DOHH2 (cell line): ENCODE measurements around the gene FRMD8.

ENCODE experiments used
- H3F3A ChIP-seq: fragments of 200-600 bp; sonication (generic), shearing (Covaris generic); 2 replicates; pipeline ENCODE4 v1.6.0; 2016; ENCODE audit warnings: antibody characterized with exemption, mild to moderate bottlenecking; ENCODE audit not compliant: control insufficient read depth, insufficient read depth
- H3K27ac ChIP-seq: fragments of 200-600 bp; sonication (generic); 2 replicates; pipeline ENCODE4 v1.5.1; 2014; ENCODE audit warnings: low read depth, mild to moderate bottlenecking, low read length, moderate library complexity
- H3K27me3 ChIP-seq: fragments of 200-600 bp; sonication (generic); 2 replicates; pipeline ENCODE4 v1.6.1; 2014; ENCODE audit warnings: mild to moderate bottlenecking, low read length, mixed read lengths; ENCODE audit not compliant: control insufficient read depth
- H3K36me3 ChIP-seq: fragments of 200-600 bp; sonication (generic); 2 replicates; pipeline ENCODE4 v1.6.1; 2014; ENCODE audit warnings: mild to moderate bottlenecking, low read length, moderate library complexity, mixed read lengths; ENCODE audit not compliant: control insufficient read depth
- H3K4me1 ChIP-seq: fragments of 200-600 bp; sonication (generic); 2 replicates; pipeline ENCODE4 v1.6.1; 2014; ENCODE audit warnings: mild to moderate bottlenecking, low read length, mixed read lengths; ENCODE audit not compliant: control insufficient read depth
- H3K4me2 ChIP-seq: fragments of 200-600 bp; sonication (generic); 2 replicates; pipeline ENCODE4 v1.6.0; 2014; ENCODE audit warnings: mild to moderate bottlenecking, low read length, moderate library complexity
- H3K4me3 ChIP-seq: fragments of 200-600 bp; sonication (generic); 2 replicates; pipeline ENCODE4 v1.5.1; 2014; ENCODE audit warnings: mild to moderate bottlenecking, low read length, mixed read lengths
- H3K79me2 ChIP-seq: fragments of 200-600 bp; sonication (generic); 2 replicates; pipeline ENCODE4 v1.6.1; 2014; ENCODE audit warnings: mild to moderate bottlenecking, low read length, mixed read lengths; ENCODE audit not compliant: control insufficient read depth
- H3K9me2 ChIP-seq: fragments of 200-600 bp; sonication (generic); replicated peaks from 2 replicates; pipeline ENCODE4 v1.6.1; 2014; ENCODE audit warnings: mild to moderate bottlenecking, low read length, mixed read lengths; ENCODE audit not compliant: control insufficient read depth
- H3K9me3 ChIP-seq: fragments of 200-600 bp; sonication (generic); 2 replicates; pipeline ENCODE4 v1.6.1; 2014; ENCODE audit warnings: antibody characterized with exemption, low read length, mixed read lengths; ENCODE audit not compliant: control insufficient read depth, insufficient read depth
- H4K20me1 ChIP-seq: fragments of 200-600 bp; sonication (generic); 2 replicates; pipeline ENCODE4 v1.6.0; 2014; ENCODE audit warnings: low read depth, mild to moderate bottlenecking, antibody characterized with exemption, low read length, moderate library complexity; ENCODE audit not compliant: control insufficient read depth, insufficient read depth
- EZH2phosphoT487 ChIP-seq: fragments of 200-600 bp; sonication (generic); IDR thresholded peaks from 2 replicates; pipeline ENCODE4 v1.6.1; 2017; ENCODE audit warnings: borderline replicate concordance, mild to moderate bottlenecking, antibody characterized with exemption, low read length, moderate library complexity, mixed read lengths
- TF ChIP-seq, protein P1 (sequence below): fragments of 200-600 bp; sonication (generic); IDR thresholded peaks from one replicate; pipeline ENCODE4 v1.5.1; 2014; ENCODE audit warnings: antibody characterized with exemption, mild to moderate bottlenecking, low read depth, low read length; ENCODE audit not compliant: poor library complexity, severe bottlenecking

FRMD8 gene

GRCh38 chr11:65415499-65416340, 29.3 kb downstream of the FRMD8 start:
- H3K9me2 ChIP-seq: no peaks in the 10 kb centered on the region
- H3K36me3 ChIP-seq: peaks cover 27% of the 10 kb centered on the region
- no peaks in the 10 kb centered on the region for H3K9me3 ChIP-seq
- H3K27me3 ChIP-seq: no peaks in the 10 kb centered on the region
- TF ChIP-seq, protein P1, sequence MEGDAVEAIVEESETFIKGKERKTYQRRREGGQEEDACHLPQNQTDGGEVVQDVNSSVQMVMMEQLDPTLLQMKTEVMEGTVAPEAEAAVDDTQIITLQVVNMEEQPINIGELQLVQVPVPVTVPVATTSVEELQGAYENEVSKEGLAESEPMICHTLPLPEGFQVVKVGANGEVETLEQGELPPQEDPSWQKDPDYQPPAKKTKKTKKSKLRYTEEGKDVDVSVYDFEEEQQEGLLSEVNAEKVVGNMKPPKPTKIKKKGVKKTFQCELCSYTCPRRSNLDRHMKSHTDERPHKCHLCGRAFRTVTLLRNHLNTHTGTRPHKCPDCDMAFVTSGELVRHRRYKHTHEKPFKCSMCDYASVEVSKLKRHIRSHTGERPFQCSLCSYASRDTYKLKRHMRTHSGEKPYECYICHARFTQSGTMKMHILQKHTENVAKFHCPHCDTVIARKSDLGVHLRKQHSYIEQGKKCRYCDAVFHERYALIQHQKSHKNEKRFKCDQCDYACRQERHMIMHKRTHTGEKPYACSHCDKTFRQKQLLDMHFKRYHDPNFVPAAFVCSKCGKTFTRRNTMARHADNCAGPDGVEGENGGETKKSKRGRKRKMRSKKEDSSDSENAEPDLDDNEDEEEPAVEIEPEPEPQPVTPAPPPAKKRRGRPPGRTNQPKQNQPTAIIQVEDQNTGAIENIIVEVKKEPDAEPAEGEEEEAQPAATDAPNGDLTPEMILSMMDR: no peak
- TF ChIP-seq EZH2phosphoT487: no peak
- peak overlapping the region; percentile 75 for H3K4me3 ChIP-seq
- H3K79me2 ChIP-seq: peaks cover 30% of the 10 kb centered on the region
- H3K27ac ChIP-seq: no peak overlapping the region
- peaks cover 32% of the 10 kb centered on the region for H3F3A ChIP-seq
- H3K4me2 ChIP-seq: peak overlapping the region; percentile 88
- peaks cover 62% of the 10 kb centered on the region for H3K4me1 ChIP-seq
- H4K20me1 ChIP-seq: no peaks in the 10 kb centered on the region

DNA sequence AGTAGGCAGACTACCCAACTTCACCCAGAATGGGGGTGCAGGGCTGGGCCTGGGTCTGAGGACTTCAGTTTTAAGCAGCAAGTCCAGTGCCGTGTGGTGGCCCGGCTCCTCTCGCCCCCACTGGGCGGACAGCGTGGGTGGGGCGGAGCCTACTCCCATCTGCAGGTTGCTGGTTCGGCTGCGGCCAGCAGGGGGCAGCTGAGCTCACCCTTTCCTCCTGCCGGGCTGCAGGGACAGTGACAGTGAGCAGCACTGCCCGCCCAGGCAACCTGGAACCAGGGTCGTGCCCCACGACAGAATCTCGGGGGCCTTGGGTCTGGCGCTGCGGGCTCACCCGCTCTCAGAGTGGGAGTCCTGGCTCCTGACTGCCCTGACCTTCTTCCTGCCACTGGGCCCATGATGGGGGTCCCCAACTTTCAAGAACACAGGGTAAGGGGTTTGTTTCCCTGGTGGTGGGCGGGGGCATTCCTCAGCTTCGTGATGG, 29.9 kb downstream of the FRMD8 start:
- no peaks in the 10 kb centered on the region for H4K20me1 ChIP-seq
- H3K9me2 ChIP-seq: no peaks in the 10 kb centered on the region
- H3F3A ChIP-seq: peaks cover 35% of the 10 kb centered on the region
- H3K4me3 ChIP-seq: peak overlapping the region; percentile 75
- no peaks in the 10 kb centered on the region for H3K9me3 ChIP-seq
- peaks cover 36% of the 10 kb centered on the region for H3K79me2 ChIP-seq
- H3K4me2 ChIP-seq: peak overlapping the region; percentile 88
- peaks cover 68% of the 10 kb centered on the region for H3K4me1 ChIP-seq
- no peaks in the 10 kb centered on the region for H3K27me3 ChIP-seq
- no peak for TF ChIP-seq EZH2phosphoT487
- TF ChIP-seq, protein P1: peak; percentile 96
- peaks cover 20% of the 10 kb centered on the region for H3K36me3 ChIP-seq
- H3K27ac ChIP-seq: peak overlapping the region; percentile 90

- Histone ChIP-seq H3K36me3 (peaks cover 13% of the 10 kb centered on the region), H3F3A (peaks cover 41% of the 10 kb centered on the region), H3K27me3 (no peaks in the 10 kb centered on the region), H3K27ac (peak overlapping the region; percentile 90), H3K9me3 (no peaks in the 10 kb centered on the region), H3K4me2 (peak overlapping the region; percentile 88), H3K4me1 (peaks cover 74% of the 10 kb centered on the region), H4K20me1 (no peaks in the 10 kb centered on the region), H3K79me2 (peaks cover 43% of the 10 kb centered on the region), H3K4me3 (peak overlapping the region; percentile 75), H3K9me2 (no peaks in the 10 kb centered on the region)
- TF ChIP-seq, protein P1: no peak
- TF ChIP-seq EZH2phosphoT487: no peak
Measured at GRCh38 chr11:65416841-65417701, 30.6 kb downstream of the FRMD8 start.
